ENCODE results near the gene ANXA2R.

- TF ChIP-seq, protein P1, sequence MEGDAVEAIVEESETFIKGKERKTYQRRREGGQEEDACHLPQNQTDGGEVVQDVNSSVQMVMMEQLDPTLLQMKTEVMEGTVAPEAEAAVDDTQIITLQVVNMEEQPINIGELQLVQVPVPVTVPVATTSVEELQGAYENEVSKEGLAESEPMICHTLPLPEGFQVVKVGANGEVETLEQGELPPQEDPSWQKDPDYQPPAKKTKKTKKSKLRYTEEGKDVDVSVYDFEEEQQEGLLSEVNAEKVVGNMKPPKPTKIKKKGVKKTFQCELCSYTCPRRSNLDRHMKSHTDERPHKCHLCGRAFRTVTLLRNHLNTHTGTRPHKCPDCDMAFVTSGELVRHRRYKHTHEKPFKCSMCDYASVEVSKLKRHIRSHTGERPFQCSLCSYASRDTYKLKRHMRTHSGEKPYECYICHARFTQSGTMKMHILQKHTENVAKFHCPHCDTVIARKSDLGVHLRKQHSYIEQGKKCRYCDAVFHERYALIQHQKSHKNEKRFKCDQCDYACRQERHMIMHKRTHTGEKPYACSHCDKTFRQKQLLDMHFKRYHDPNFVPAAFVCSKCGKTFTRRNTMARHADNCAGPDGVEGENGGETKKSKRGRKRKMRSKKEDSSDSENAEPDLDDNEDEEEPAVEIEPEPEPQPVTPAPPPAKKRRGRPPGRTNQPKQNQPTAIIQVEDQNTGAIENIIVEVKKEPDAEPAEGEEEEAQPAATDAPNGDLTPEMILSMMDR (IDR thresholded peaks at IDR 0.05; ENCODE audit: low read depth, low read length, missing input control) = no peak
- peak; percentile 36 for TF ChIP-seq REST (IDR thresholded peaks at IDR 0.05)
These were observed 47.8 kb downstream of the ANXA2R start for GRCh38 chr5:42992088-42992879.

Data from liver (tissue), 2 donors.